Coronary artery (tissue), 2 donors: ENCODE data around the gene TENM3.

Experiments used
- DNase-seq: peaks from one replicate; pipeline ENCODE4 v3.0.0-alpha.2; 2017; ENCODE audit warnings: low spot score
- H3K27ac ChIP-seq, 2 donors: fragments of 200-600 bp; sonication (generic); one replicate each; pipeline ENCODE4 v1.5.1; 2016 to 2019
- H3K4me3 ChIP-seq: fragments of 200-600 bp; sonication (generic); 2 replicates; pipeline ENCODE4 v1.5.1; 2016; ENCODE audit warnings: mild to moderate bottlenecking, moderate library complexity
- CTCF ChIP-seq: fragments of 200-600 bp; sonication (generic); IDR thresholded peaks from one replicate; pipeline ENCODE4 v1.5.1; 2019; ENCODE audit warnings: antibody characterized with exemption

Gene TENM3

GRCh38 chr4:182227611-182228010 is 15.6 kb upstream of the TENM3 start:
- Histone ChIP-seq H3K27ac (no peak overlapping the region), H3K4me3 (no peak overlapping the region)
- no peak for DNase-seq
- no peak for TF ChIP-seq CTCF

DNA sequence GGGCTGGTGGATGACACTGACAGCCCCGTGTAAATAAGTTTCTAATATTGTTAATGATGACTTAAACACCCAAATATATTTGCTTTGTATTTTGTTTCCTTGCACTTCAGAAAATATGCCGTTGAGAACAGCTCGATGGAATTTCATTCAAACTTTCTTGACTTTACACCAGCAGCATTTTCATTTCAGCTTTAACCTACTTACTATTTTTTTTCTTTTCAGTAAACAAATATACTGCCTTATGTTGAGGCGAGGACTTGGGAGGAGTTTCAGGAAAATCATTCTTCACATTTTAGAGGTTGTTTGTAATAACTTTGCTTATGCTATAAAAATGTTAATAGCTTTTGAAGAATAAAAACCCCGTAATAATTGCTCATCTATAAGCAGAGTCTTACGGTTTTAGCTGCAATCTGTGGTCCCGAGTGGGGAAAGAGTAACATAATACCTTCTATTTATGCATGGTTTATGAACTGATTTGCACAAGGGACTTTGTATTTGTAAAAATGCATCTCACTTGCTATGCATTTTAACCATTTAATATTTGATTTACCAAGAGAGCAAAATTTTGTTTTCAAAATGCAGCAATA is 14.1 kb upstream of the TENM3 start:
- TF ChIP-seq CTCF = no peak
- no peak overlapping the region for H3K4me3 ChIP-seq
- DNase-seq = no peak
- no peak overlapping the region for H3K27ac ChIP-seq

DNA sequence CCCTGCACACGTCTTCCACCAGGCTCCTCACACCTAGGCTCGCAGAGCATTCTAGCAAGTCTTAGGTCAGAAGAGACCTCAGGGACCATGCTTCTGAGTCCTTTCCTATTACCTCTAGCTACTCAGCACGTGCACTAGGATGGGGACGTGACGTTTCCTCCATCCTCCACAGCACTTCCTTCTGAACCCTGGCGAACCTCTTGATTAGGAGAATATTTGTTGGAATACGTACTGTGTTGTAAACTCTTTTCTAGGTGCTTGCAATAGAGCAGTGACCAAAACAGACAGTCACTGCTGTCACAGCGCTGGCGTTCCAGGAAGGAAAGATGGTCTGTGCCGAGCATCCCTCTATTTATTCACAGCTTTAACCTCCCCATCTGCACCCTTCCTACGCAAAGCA is 12.9 kb upstream of the TENM3 start:
- no peak for DNase-seq
- H3K4me3 ChIP-seq = no peak overlapping the region
- no peak for TF ChIP-seq CTCF

GRCh38 chr4:182231080-182231479 is 12.1 kb upstream of the TENM3 start:
- Histone ChIP-seq H3K4me3 (no peak overlapping the region), H3K27ac (no peak overlapping the region)
- no peak for DNase-seq
- no peak for TF ChIP-seq CTCF

More for the DNA sequence above, 12.9 kb upstream of the TENM3 start:
- no peak overlapping the region for H3K27ac ChIP-seq

DNA sequence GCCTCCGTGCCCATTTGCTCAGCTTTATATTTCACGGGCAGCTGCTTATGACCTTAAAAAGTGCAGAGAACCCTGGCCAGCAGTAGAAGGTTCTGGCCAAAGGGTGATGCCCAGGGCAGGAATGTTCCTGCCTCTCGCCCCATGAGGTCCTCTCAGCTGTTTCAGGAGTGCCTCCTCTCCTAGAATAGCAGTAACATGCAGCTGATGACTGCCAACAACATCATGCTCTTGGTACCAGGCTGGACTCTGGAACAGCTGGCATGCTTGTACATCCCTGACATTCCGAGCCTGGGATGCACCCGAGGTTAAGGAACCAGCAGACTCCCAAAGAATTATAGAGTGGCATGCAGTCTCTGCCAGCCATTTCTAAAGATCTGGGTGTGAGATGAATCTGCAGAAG is 11.7 kb upstream of the TENM3 start:
- no peak overlapping the region for H3K4me3 ChIP-seq
- no peak for TF ChIP-seq CTCF
- H3K27ac ChIP-seq = no peak overlapping the region
- DNase-seq = no peak

- no peak overlapping the region for H3K4me3 ChIP-seq
- H3K27ac ChIP-seq = no peak overlapping the region
- no peak for TF ChIP-seq CTCF
- no peak for DNase-seq
These were observed 9.7 kb upstream of the TENM3 start for GRCh38 chr4:182233310-182234090.
